ENCODE data around the gene TRIM66. TPM values are rescaled to one million over a fixed set of nuclear protein-coding genes. Genes with fewer than 3 reads are reported as not detected.

TRIM66 gene
- total RNA-seq, 1 donor from 2014 or later: 3.5 TPM

- intact Hi-C loops (cut with DNase I): no loop called here
Measured at GRCh38 chr11:8698379-8698851, 15.9 kb upstream of the TRIM66 start.

GRCh38 chr11:8697054-8697453 is 14.6 kb upstream of the TRIM66 start:
- DNase-seq (ENCODE audit: missing footprints): no peak
- no peak for ATAC-seq
- intact Hi-C loops (cut with DNase I): no loop called here

More at GRCh38 chr11:8698379-8698851, 15.9 kb upstream of the TRIM66 start:
- ATAC-seq: no peak
- no peak for DNase-seq (ENCODE audit: missing footprints)

GRCh38 chr11:8694137-8694536 is 11.7 kb upstream of the TRIM66 start:
- ATAC-seq (no peak), DNase-seq (ENCODE audit: missing footprints) (no peak)
- intact Hi-C loops (cut with DNase I): no loop called here

GRCh38 chr11:8693555-8693954 is 11.1 kb upstream of the TRIM66 start:
- DNase-seq (ENCODE audit: missing footprints) (no peak), ATAC-seq (no peak)
- intact Hi-C loops (cut with DNase I): no loop called here

- DNase-seq (ENCODE audit: missing footprints): no peak
- ATAC-seq: no peak
- intact Hi-C loops (cut with DNase I): no loop called here
Measured at GRCh38 chr11:8693010-8693551, 10.6 kb upstream of the TRIM66 start.

GRCh38 chr11:8692417-8692816 is 10.0 kb upstream of the TRIM66 start:
- ATAC-seq: no peak
- intact Hi-C loops (cut with DNase I): no loop called here
- no peak for DNase-seq (ENCODE audit: missing footprints)

- DNase-seq (ENCODE audit: missing footprints) (no peak), ATAC-seq (no peak)
- intact Hi-C loops (cut with DNase I): no loop called here
Measured at GRCh38 chr11:8691601-8692000, 9.1 kb upstream of the TRIM66 start.

GRCh38 chr11:8690374-8691342 is 8.2 kb upstream of the TRIM66 start:
- DNase-seq (ENCODE audit: missing footprints): no peak
- ATAC-seq: no peak
- intact Hi-C loops (cut with DNase I): no loop called here

- no peak for DNase-seq (ENCODE audit: missing footprints)
- no peak for ATAC-seq
- intact Hi-C loops (cut with DNase I): loop anchor here (2.0 kb wide), 1 partner anchor 121 kb away; a partner anchor contains a TSS
Measured at GRCh38 chr11:8689726-8690255, 7.3 kb upstream of the TRIM66 start.

GRCh38 chr11:8688414-8689362 is 6.2 kb upstream of the TRIM66 start:
- ATAC-seq (peak; percentile 98), DNase-seq (ENCODE audit: missing footprints) (peak; percentile 96)
- intact Hi-C loops (cut with DNase I): loop anchor here (2.0 kb wide), 1 partner anchor 122 kb away; a partner anchor contains a TSS

GRCh38 chr11:8686325-8686724 is 3.9 kb upstream of the TRIM66 start:
- DNase-seq (ENCODE audit: missing footprints) (no peak), ATAC-seq (no peak)
- intact Hi-C loops (cut with DNase I): no loop called here

GRCh38 chr11:8685820-8686219 is 3.4 kb upstream of the TRIM66 start:
- intact Hi-C loops (cut with DNase I): no loop called here
- ATAC-seq (no peak), DNase-seq (ENCODE audit: missing footprints) (no peak)

- intact Hi-C loops (cut with DNase I): no loop called here
- DNase-seq (ENCODE audit: missing footprints): no peak
- no peak for ATAC-seq
Measured at GRCh38 chr11:8685306-8685705, 2.8 kb upstream of the TRIM66 start.

- intact Hi-C loops (cut with DNase I): loop anchor here (5.0 kb wide), 2 partner anchors 92 to 228 kb away; partner anchors contain the start of genes AKIP1 and STK33
- ATAC-seq (no peak), DNase-seq (ENCODE audit: missing footprints) (no peak)
Measured at GRCh38 chr11:8684600-8685290, 2.3 kb upstream of the TRIM66 start.

- ATAC-seq: no peak
- no peak for DNase-seq (ENCODE audit: missing footprints)
- intact Hi-C loops (cut with DNase I): loop anchor here (5.0 kb wide), 2 partner anchors 91 to 229 kb away; partner anchors contain the start of genes AKIP1 and STK33
Measured at GRCh38 chr11:8683115-8683807, 796 bp upstream of the TRIM66 start.

- intact Hi-C loops (cut with DNase I): loop anchor here (1.0 to 5.0 kb wide), 4 partner anchors 90 to 282 kb away; partner anchors contain the start of genes AKIP1, STK33 and TMEM9B
- ATAC-seq (no peak), DNase-seq (ENCODE audit: missing footprints) (no peak)
Measured at GRCh38 chr11:8681837-8682302, 595 bp downstream of the TRIM66 start.

- DNase-seq (ENCODE audit: missing footprints): no peak
- intact Hi-C loops (cut with DNase I): no loop called here
- no peak for ATAC-seq
Measured at GRCh38 chr11:8679006-8679405, 3.5 kb downstream of the TRIM66 start.

Data from Right ventricle myocardium inferior (tissue), 1 donor.